GM21786 (cell line): Measurements from ENCODE around the gene MRPL23.

Experiments used
- ATAC-seq: cut with Tn5 transposase; IDR thresholded peaks from one replicate; pipeline ENCODE4 v1.9.1; 2021; ENCODE audit not compliant: unreplicated experiment

MRPL23 gene

GRCh38 chr11:1920909-1921573, 26.1 kb upstream of the MRPL23 start:
- no peak for ATAC-seq

GRCh38 chr11:1921574-1922141, 25.5 kb upstream of the MRPL23 start:
- ATAC-seq = no peak

- no peak for ATAC-seq
Observed at GRCh38 chr11:1922481-1923081, 24.6 kb upstream of the MRPL23 start.

- ATAC-seq = no peak
Observed at GRCh38 chr11:1923201-1923956, 23.8 kb upstream of the MRPL23 start.

GRCh38 chr11:1924181-1924580, 23.0 kb upstream of the MRPL23 start:
- no peak for ATAC-seq

- no peak for ATAC-seq
Observed at GRCh38 chr11:1924646-1925372, 22.3 kb upstream of the MRPL23 start.

GRCh38 chr11:1925373-1926155, 21.6 kb upstream of the MRPL23 start:
- ATAC-seq = no peak

GRCh38 chr11:1926156-1927025, 20.7 kb upstream of the MRPL23 start:
- no peak for ATAC-seq

GRCh38 chr11:1927026-1927847, 19.9 kb upstream of the MRPL23 start:
- ATAC-seq = no peak

- ATAC-seq = no peak
Observed at GRCh38 chr11:1927848-1928469, 19.2 kb upstream of the MRPL23 start.

GRCh38 chr11:1928470-1928890, 18.7 kb upstream of the MRPL23 start:
- no peak for ATAC-seq

- ATAC-seq = no peak
Observed at GRCh38 chr11:1928891-1929541, 18.1 kb upstream of the MRPL23 start.

GRCh38 chr11:1929621-1930461, 17.3 kb upstream of the MRPL23 start:
- no peak for ATAC-seq

GRCh38 chr11:1930462-1930830, 16.7 kb upstream of the MRPL23 start:
- ATAC-seq = no peak

GRCh38 chr11:1931341-1932104, 15.6 kb upstream of the MRPL23 start:
- no peak for ATAC-seq

- ATAC-seq = no peak
Observed at GRCh38 chr11:1932105-1932480, 15.0 kb upstream of the MRPL23 start.
